GM12892 (cell line): ENCODE data around the gene VEPH1.

ENCODE experiments used
- DNase-seq: peaks from one replicate; pipeline ENCODE4 v3.0.0; 2011; ENCODE audit not compliant: insufficient read length
- FAIRE-seq: peaks from 2 replicates; lab custom pipeline; 2011; peaks lifted over from hg19 to GRCh38; lab: Jason Lieb, UNC
- POLR2A ChIP-seq: IDR thresholded peaks from 2 replicates; pipeline ENCODE4 v1.6.1; 2011; ENCODE audit warnings: low read depth, low read length, control low read depth
- POLR2AphosphoS5 ChIP-seq: IDR thresholded peaks from 2 replicates; pipeline ENCODE4 v1.6.1; 2011; ENCODE audit warnings: low read depth, low read length, control low read depth
- TAF1 ChIP-seq: IDR thresholded peaks from 2 replicates; pipeline ENCODE4 v1.6.1; 2011; ENCODE audit warnings: low read depth, mild to moderate bottlenecking, control low read depth, low read length, borderline replicate concordance

VEPH1 gene

DNA sequence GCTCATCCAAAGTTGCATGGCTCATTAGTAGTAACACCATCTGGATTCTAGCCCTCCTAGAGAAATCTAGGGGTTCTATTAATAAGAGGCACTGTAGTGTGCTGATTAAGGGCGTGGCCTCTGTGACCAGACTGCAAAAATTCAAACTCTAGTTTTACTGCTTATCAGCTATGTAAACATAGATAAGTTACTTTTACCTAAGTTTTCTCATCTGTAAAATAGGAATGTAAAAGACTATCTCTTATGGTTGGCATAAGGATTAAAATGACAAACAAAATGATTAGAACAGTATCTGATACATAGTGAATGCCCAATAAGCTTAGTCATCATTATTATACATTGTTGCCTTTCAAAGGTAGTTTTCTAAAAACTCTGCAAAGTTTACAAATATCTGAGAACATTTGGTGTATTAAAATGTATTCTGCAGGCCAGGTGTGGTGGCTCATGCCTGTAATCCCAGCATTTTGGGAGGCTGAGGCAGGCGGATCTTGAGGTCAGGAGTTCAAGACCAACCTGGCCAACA lies 62.1 kb downstream of the VEPH1 start:
- DNase-seq (no peak), FAIRE-seq (no peak)
- TF ChIP-seq POLR2A = no peak
- no peak for TF ChIP-seq POLR2AphosphoS5
- no peak for TF ChIP-seq TAF1

- no peak for DNase-seq
- TF ChIP-seq POLR2AphosphoS5 = no peak
- no peak for TF ChIP-seq TAF1
- TF ChIP-seq POLR2A = no peak
- FAIRE-seq = no peak
Observed at GRCh38 chr3:157438194-157438730, 65.0 kb downstream of the VEPH1 start.

DNA sequence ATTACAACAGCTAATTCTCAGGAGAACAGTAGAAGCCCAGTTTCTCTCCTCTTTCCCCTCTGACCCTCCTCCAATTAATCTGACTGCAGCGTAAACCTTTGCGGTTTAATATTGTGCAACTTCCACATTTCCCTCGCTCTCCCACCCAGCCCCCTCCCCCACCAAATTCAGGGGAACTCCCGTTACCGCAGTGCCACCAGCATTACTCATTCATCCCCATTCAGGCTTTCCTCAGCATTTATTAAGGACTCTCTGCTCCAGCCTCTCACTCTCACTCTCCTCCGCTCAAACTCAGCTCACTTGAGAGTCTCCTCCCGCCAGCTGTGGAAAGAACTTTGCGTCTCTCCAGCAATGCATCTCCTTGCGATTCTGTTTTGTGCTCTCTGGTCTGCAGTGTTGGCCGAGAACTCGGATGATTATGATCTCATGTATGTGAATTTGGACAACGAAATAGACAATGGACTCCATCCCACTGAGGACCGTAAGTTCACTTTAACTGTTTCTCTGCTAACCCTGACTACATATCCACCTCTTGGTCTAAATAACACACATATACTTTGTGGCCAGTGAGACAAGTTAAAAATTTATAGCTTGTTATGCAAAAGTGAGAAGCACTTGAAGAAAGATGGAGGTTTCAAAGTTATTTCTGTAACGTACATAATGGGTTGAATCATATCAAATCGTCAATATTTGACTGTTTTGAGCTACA lies 66.5 kb downstream of the VEPH1 start, which contains the start of gene PTX3:
TSS of gene PTX3 (plus strand) at position 268 of the 709 bp plus-strand sequence. CDS start at position 352, 84 bp downstream.
- DNase-seq (no peak), FAIRE-seq (no peak)
- TF ChIP-seq TAF1 = no peak
- TF ChIP-seq POLR2A = no peak
- no peak for TF ChIP-seq POLR2AphosphoS5

- FAIRE-seq (no peak), DNase-seq (no peak)
- TF ChIP-seq POLR2A (no peak), POLR2AphosphoS5 (no peak), TAF1 (no peak)
Observed at GRCh38 chr3:157429708-157430107, 73.5 kb downstream of the VEPH1 start.

GRCh38 chr3:157428853-157429252 lies 74.4 kb downstream of the VEPH1 start:
- DNase-seq (no peak), FAIRE-seq (no peak)
- TF ChIP-seq POLR2AphosphoS5 = no peak

- TF ChIP-seq POLR2A (no peak), TAF1 (no peak), POLR2AphosphoS5 (no peak)
- no peak for FAIRE-seq
- no peak for DNase-seq
Observed at GRCh38 chr3:157427901-157428300, 75.3 kb downstream of the VEPH1 start.

- DNase-seq (no peak), FAIRE-seq (no peak)
- no peak for TF ChIP-seq POLR2A
- no peak for TF ChIP-seq TAF1
- no peak for TF ChIP-seq POLR2AphosphoS5
Observed at GRCh38 chr3:157423337-157423736, 79.9 kb downstream of the VEPH1 start.

DNA sequence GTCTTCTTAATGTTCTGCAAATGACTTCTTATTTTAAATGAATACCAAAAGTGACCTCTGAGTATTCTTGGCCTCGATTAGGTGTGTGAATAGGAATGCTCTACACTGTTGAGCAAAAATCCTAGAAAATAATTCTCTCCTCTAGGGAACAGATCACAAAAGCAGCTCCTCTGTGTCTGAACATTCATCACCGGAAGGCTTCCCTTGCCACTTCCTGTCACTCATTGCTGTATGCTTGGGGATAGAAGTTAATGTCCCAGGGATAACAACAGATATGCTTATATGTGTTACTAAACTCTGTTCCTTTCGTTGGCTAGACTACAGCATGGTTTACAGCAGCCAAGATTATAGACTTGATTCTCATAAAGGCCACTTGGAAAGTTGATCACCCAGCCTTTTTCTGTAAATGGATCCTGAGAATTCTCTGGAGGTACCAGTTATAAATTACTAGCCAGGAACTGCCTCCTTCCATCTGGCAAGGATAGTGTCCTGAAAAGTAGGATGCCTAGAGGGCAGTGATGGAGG lies 82.5 kb downstream of the VEPH1 start:
- no peak for FAIRE-seq
- TF ChIP-seq POLR2A = no peak
- no peak for TF ChIP-seq POLR2AphosphoS5
- no peak for TF ChIP-seq TAF1
- no peak for DNase-seq

GRCh38 chr3:157418104-157418503 lies 85.1 kb downstream of the VEPH1 start:
- FAIRE-seq (no peak), DNase-seq (no peak)
- TF ChIP-seq POLR2AphosphoS5 (no peak), TAF1 (no peak), POLR2A (no peak)

DNA sequence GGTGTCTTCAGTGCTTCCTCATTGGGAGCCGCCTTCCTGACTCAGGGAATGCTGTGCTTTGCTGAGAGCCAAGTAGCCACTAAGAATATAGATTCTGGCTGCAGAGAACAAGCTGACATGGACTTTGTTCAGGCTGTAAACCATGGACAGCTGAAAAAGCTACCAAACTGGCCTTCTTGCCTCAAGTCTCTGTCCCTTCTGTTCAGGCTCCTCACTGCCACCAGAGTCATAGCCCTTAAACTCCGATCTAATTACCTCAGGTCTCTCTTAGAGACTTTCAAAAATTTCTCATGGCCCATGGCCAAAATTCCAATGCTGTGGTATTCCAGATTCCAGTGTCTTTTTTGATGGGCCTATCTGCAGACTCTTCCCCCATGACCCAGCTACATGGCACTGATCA lies 86.0 kb downstream of the VEPH1 start:
- FAIRE-seq = no peak
- no peak for DNase-seq
- no peak for TF ChIP-seq TAF1
- TF ChIP-seq POLR2A = no peak
- TF ChIP-seq POLR2AphosphoS5 = no peak

DNA sequence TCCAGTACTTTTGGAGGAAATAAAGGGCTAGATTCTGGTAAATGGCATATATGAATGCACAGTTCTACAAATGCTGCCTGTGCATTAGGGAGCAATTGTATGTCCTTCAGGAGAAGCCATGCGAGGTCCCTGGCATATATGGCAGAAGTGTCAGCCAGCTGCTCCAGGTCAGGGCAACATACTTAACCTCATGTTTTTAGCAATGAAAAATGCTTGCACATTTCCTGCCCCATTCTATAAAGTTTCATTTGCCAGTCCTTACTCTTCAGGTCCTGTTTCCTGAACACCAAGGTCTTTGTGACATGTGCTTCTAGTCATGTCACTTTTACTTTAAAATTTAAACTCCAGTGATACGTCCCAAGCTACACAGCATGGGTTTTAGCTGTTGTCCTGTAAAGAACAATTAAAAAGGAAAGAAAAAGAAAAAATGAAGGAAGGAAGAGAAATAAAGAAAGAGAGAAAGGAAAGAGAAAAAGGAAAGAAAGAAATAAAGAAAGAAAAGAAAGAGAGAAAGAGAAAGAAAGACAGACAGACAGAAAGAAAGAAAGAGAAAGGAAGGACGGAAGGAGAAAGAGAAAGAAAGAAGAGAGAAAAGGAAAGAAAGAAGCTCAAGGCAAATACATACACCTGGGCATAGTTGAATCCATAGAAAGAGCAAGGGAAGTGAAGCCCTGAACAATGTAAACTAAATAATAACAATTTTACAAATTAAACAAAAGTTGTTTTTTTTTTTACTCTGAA lies 86.7 kb downstream of the VEPH1 start:
- DNase-seq (no peak), FAIRE-seq (no peak)
- TF ChIP-seq TAF1 = no peak
- no peak for TF ChIP-seq POLR2A
- no peak for TF ChIP-seq POLR2AphosphoS5
